ENCODE results near the gene AGPAT3.

The AGPAT3 gene

GRCh38 chr21:43905726-43906455 is 40.9 kb downstream of the AGPAT3 start:
- Histone ChIP-seq H3K4me3 (ENCODE audit: low read depth, low read length) (no peak overlapping the region), H2AFZ (no peak overlapping the region), H3K9ac (no peak overlapping the region), H3K4me1 (peaks cover 8% of the 10 kb centered on the region), H3K36me3 (ENCODE audit: control insufficient read depth, insufficient read depth, low read length) (no peaks in the 10 kb centered on the region), H3K27me3 (ENCODE audit: control insufficient read depth, insufficient read depth, low read length) (no peaks in the 10 kb centered on the region), H3K9me3 (ENCODE audit: control insufficient read depth, low read length) (no peaks in the 10 kb centered on the region), H3K79me2 (peaks cover 21% of the 10 kb centered on the region), H3K27ac (no peak overlapping the region), H3K4me2 (ENCODE audit: low read length) (no peak overlapping the region)
- no peak for TF ChIP-seq CTCF (IDR thresholded peaks at IDR 0.05)

- Histone ChIP-seq H2AFZ (no peak overlapping the region), H3K36me3 (ENCODE audit: control insufficient read depth, insufficient read depth, low read length) (no peaks in the 10 kb centered on the region), H3K79me2 (peaks cover 18% of the 10 kb centered on the region), H3K9ac (no peak overlapping the region), H3K4me3 (ENCODE audit: low read depth, low read length) (no peak overlapping the region), H3K4me1 (peaks cover 8% of the 10 kb centered on the region), H3K4me2 (ENCODE audit: low read length) (no peak overlapping the region), H3K9me3 (ENCODE audit: control insufficient read depth, low read length) (no peaks in the 10 kb centered on the region), H3K27ac (no peak overlapping the region), H3K27me3 (ENCODE audit: control insufficient read depth, insufficient read depth, low read length) (no peaks in the 10 kb centered on the region)
- no peak for TF ChIP-seq CTCF (IDR thresholded peaks at IDR 0.05)
Measured at GRCh38 chr21:43906585-43907370, 41.8 kb downstream of the AGPAT3 start.

- no peak overlapping the region for H3K9ac ChIP-seq
- peaks cover 16% of the 10 kb centered on the region for H3K79me2 ChIP-seq
- no peak overlapping the region for H3K4me3 ChIP-seq (ENCODE audit: low read depth, low read length)
- no peak for TF ChIP-seq CTCF (IDR thresholded peaks at IDR 0.05)
- no peaks in the 10 kb centered on the region for H3K9me3 ChIP-seq (ENCODE audit: control insufficient read depth, low read length)
- H2AFZ ChIP-seq = no peak overlapping the region
- peaks cover 8% of the 10 kb centered on the region for H3K4me1 ChIP-seq
- H3K36me3 ChIP-seq (ENCODE audit: control insufficient read depth, insufficient read depth, low read length) = no peaks in the 10 kb centered on the region
- no peaks in the 10 kb centered on the region for H3K27me3 ChIP-seq (ENCODE audit: control insufficient read depth, insufficient read depth, low read length)
- peak overlapping the region; percentile 81 for H3K27ac ChIP-seq
- no peak overlapping the region for H3K4me2 ChIP-seq (ENCODE audit: low read length)
Measured at GRCh38 chr21:43907751-43908150, 42.7 kb downstream of the AGPAT3 start.

- Histone ChIP-seq H3K4me3 (ENCODE audit: low read depth, low read length) (no peak overlapping the region), H3K27me3 (ENCODE audit: control insufficient read depth, insufficient read depth, low read length) (no peaks in the 10 kb centered on the region), H3K79me2 (peaks cover 15% of the 10 kb centered on the region), H3K27ac (peak overlapping the region; percentile 81), H3K9me3 (ENCODE audit: control insufficient read depth, low read length) (no peaks in the 10 kb centered on the region), H2AFZ (no peak overlapping the region), H3K36me3 (ENCODE audit: control insufficient read depth, insufficient read depth, low read length) (no peaks in the 10 kb centered on the region), H3K4me2 (ENCODE audit: low read length) (no peak overlapping the region), H3K4me1 (peaks cover 8% of the 10 kb centered on the region), H3K9ac (no peak overlapping the region)
- TF ChIP-seq CTCF (IDR thresholded peaks at IDR 0.05) = no peak
Measured at GRCh38 chr21:43908167-43908566, 43.1 kb downstream of the AGPAT3 start.

Data from parathyroid adenoma (tissue), 2 donors.